WI38 (cell line): ENCODE measurements around the gene ACP3.

Experiments
- H3K4me3 ChIP-seq: 2 replicates; pipeline ENCODE4 v1.5.1; 2011; ENCODE audit warnings: low read depth, mild to moderate bottlenecking, control low read depth, low read length
- TF ChIP-seq, protein P1 (sequence below): IDR thresholded peaks from 2 replicates; pipeline ENCODE4 v1.5.1; 2012; ENCODE audit warnings: low read depth, mild to moderate bottlenecking, control low read depth, low read length

Gene ACP3

DNA sequence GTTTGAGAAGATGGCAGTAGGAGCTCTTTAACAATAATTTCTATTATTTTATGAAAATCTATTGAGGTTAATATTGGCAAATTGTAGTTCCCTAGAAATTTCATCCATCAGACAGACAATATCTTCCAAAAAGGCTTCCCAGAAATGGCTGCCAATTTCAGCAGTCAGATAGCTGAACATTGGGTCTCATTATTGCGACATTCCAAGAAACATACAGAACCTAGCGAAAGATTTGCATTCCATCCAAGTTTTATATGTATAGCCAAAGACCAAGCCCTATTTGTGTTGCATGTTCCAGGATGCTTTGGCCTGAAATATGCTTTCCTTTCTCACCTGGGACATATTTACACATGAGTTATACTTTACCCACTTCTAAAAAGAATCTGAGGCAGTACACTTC, 24.5 kb downstream of the ACP3 start:
- TF ChIP-seq, protein P1, sequence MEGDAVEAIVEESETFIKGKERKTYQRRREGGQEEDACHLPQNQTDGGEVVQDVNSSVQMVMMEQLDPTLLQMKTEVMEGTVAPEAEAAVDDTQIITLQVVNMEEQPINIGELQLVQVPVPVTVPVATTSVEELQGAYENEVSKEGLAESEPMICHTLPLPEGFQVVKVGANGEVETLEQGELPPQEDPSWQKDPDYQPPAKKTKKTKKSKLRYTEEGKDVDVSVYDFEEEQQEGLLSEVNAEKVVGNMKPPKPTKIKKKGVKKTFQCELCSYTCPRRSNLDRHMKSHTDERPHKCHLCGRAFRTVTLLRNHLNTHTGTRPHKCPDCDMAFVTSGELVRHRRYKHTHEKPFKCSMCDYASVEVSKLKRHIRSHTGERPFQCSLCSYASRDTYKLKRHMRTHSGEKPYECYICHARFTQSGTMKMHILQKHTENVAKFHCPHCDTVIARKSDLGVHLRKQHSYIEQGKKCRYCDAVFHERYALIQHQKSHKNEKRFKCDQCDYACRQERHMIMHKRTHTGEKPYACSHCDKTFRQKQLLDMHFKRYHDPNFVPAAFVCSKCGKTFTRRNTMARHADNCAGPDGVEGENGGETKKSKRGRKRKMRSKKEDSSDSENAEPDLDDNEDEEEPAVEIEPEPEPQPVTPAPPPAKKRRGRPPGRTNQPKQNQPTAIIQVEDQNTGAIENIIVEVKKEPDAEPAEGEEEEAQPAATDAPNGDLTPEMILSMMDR: no peak
- H3K4me3 ChIP-seq: no peak overlapping the region

GRCh38 chr3:132342183-132342582, 25.0 kb downstream of the ACP3 start:
- TF ChIP-seq, protein P1: no peak
- H3K4me3 ChIP-seq: no peak overlapping the region

DNA sequence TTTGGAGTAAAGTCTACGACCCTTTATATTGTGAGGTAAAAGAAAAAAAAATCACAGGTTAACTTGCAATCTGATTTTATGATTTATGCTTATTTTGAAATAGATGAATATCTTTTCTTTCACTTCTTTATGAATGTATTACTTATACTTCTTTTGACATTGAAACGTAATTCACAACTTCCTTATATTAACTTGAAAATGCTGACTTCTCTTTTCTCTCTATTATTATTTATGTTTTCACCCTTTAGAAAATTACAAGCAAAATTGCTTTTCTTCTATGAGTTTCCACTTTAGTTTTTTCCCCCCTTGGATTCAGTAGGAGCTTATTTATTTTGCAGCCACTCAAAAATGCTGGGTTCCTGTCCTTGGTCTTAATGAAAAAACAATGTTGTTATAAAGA, 25.4 kb downstream of the ACP3 start:
- TF ChIP-seq, protein P1: no peak
- H3K4me3 ChIP-seq: no peak overlapping the region

DNA sequence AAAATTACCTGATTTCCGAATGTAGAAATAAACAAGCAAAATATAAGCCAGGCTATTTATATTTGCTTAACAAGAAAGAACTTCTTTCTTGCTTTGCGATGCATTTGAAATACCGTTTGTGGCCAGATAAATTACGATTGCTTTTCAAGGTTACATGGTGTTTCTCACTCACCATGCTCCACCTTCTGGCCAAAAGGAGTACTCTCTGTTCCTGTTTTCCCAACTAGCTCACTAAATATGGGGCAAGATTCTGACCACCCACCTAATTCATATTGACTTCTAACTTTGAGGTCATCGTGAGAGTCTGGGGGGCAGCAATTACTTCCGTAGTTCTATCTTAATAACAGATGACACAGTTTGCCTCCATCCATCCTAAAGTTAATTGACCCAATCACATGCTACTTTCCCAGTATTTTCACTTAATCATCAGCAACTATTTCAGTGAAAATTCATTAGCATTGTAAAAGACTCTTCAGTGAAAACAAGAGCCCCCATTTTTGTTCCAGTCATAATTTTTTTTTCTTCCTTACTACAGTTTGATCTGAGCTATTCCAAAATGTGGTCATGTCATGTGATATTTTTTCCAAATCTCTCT, 25.9 kb downstream of the ACP3 start:
- no peak overlapping the region for H3K4me3 ChIP-seq
- TF ChIP-seq, protein P1: peak; percentile 67

DNA sequence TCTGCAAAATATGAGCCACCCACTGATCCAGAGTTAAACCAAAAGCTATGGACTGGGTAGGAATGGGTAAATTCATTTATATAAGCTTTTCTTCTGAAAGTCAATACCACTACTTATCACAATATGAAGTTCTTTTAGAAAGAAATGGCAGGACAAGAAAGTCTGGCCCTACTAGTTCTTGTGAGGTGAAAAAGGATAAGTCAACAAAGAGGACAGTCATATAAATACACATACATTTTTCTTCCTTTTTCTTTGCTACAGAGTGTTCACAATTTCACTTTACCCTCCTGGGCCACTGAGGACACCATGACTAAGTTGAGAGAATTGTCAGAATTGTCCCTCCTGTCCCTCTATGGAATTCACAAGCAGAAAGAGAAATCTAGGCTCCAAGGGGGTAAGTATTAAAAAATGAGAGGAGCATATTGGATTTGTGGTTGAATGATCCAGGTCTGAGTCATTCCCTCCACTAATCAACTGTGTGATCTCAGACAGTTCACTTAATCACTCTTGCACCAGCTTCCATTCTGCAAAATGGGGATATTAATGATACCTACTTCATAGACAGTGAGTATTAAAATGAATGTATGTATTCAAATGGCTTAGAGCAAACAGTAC, 27.6 kb downstream of the ACP3 start:
- TF ChIP-seq, protein P1: no peak
- no peak overlapping the region for H3K4me3 ChIP-seq

GRCh38 chr3:132346841-132347736, 29.9 kb downstream of the ACP3 start:
- TF ChIP-seq, protein P1: no peak
- H3K4me3 ChIP-seq: no peak overlapping the region

DNA sequence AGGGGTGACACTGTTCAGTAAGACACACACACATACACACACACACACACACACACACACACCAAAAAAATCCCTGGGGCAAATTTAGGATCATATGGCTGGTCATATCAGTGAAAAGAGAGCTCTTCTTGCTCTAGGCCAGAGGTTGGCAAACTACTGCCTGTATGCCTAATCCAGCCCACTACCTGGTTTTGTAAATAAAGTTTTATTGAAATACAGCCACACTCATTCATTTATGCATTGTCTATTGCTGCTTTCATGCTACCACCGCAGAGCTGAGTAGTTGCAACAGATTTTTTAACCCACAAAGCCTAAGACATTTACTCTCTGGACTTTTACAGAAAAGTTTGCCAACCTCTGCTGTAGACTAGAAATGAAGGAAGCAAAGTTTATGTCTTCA, 30.6 kb downstream of the ACP3 start:
- TF ChIP-seq, protein P1: no peak
- no peak overlapping the region for H3K4me3 ChIP-seq
